H54 (cell line): Measurements from ENCODE around the gene POU3F3.

ENCODE experiments used
- DNase-seq: peaks from one replicate; pipeline ENCODE4 v3.0.0; 2011; ENCODE audit warnings: low spot score, mixed read lengths; ENCODE audit not compliant: insufficient read length
- FAIRE-seq: peaks from 3 replicates; lab custom pipeline; 2011; peaks lifted over from hg19 to GRCh38; lab: Jason Lieb, UNC
- POLR2A ChIP-seq: IDR thresholded peaks from 2 replicates; pipeline ENCODE4 v1.6.1; 2011; ENCODE audit warnings: low read depth, mild to moderate bottlenecking, low read length

POU3F3 gene

GRCh38 chr2:104853534-104854497, at the start of gene POU3F3:
Gene POU3F3 (plus strand): TSS chr2:104854115. CDS start chr2:104855511, 1,396 bp downstream.
- FAIRE-seq, result no peak
- TF ChIP-seq POLR2A, result no peak
- no peak for DNase-seq

- no peak for TF ChIP-seq POLR2A
- FAIRE-seq (no peak), DNase-seq (no peak)
These were observed 49.6 kb upstream of the POU3F3 start for GRCh38 chr2:104804148-104804890.

GRCh38 chr2:104812286-104812685, 41.6 kb upstream of the POU3F3 start:
- TF ChIP-seq POLR2A, result no peak
- DNase-seq (no peak), FAIRE-seq (no peak)

GRCh38 chr2:104816143-104816542, 37.8 kb upstream of the POU3F3 start:
- no peak for FAIRE-seq
- no peak for TF ChIP-seq POLR2A

GRCh38 chr2:104818264-104818663, 35.7 kb upstream of the POU3F3 start:
- no peak for TF ChIP-seq POLR2A
- no peak for DNase-seq
- FAIRE-seq, result no peak

More at GRCh38 chr2:104816143-104816542, 37.8 kb upstream of the POU3F3 start:
- no peak for DNase-seq

- no peak for FAIRE-seq
These were observed 33.8 kb upstream of the POU3F3 start for GRCh38 chr2:104820126-104820525.

GRCh38 chr2:104825124-104825865, 28.6 kb upstream of the POU3F3 start:
- no peak for TF ChIP-seq POLR2A
- FAIRE-seq (no peak), DNase-seq (no peak)

More at GRCh38 chr2:104820126-104820525, 33.8 kb upstream of the POU3F3 start:
- TF ChIP-seq POLR2A, result no peak
- no peak for DNase-seq

- DNase-seq, result no peak
- no peak for FAIRE-seq
- TF ChIP-seq POLR2A, result no peak
These were observed 27.9 kb upstream of the POU3F3 start for GRCh38 chr2:104826016-104826415.

GRCh38 chr2:104831742-104832141, 22.2 kb upstream of the POU3F3 start:
- DNase-seq (no peak), FAIRE-seq (no peak)
- no peak for TF ChIP-seq POLR2A

GRCh38 chr2:104834431-104835153, 19.3 kb upstream of the POU3F3 start:
- no peak for FAIRE-seq
- no peak for DNase-seq
- no peak for TF ChIP-seq POLR2A

- DNase-seq (no peak), FAIRE-seq (no peak)
- TF ChIP-seq POLR2A, result no peak
These were observed 17.6 kb upstream of the POU3F3 start for GRCh38 chr2:104836265-104836664.

- FAIRE-seq, result no peak
- DNase-seq, result no peak
- TF ChIP-seq POLR2A, result no peak
These were observed 17.1 kb upstream of the POU3F3 start for GRCh38 chr2:104836841-104837240.

GRCh38 chr2:104840156-104840555, 13.8 kb upstream of the POU3F3 start:
- FAIRE-seq (no peak), DNase-seq (no peak)
- TF ChIP-seq POLR2A, result no peak
